Stimulated activated CD8-positive, alpha-beta memory T cell treated with anti-CD3 and anti-CD28 coated beads, Interleukin-4, amount 100 ng/mL, for 24 hours (primary cell): ENCODE data around the gene ZNF320.
"Not testable (repeated sequence)": the region's sequence is repeated elsewhere in the genome, so short reads cannot be mapped to it uniquely, and the experiment has no call there.

Experiments
- DNase-seq: peaks from one replicate; pipeline ENCODE4 v3.0.0-alpha.2; 2020; ENCODE audit warnings: low read depth

The ZNF320 gene

DNA sequence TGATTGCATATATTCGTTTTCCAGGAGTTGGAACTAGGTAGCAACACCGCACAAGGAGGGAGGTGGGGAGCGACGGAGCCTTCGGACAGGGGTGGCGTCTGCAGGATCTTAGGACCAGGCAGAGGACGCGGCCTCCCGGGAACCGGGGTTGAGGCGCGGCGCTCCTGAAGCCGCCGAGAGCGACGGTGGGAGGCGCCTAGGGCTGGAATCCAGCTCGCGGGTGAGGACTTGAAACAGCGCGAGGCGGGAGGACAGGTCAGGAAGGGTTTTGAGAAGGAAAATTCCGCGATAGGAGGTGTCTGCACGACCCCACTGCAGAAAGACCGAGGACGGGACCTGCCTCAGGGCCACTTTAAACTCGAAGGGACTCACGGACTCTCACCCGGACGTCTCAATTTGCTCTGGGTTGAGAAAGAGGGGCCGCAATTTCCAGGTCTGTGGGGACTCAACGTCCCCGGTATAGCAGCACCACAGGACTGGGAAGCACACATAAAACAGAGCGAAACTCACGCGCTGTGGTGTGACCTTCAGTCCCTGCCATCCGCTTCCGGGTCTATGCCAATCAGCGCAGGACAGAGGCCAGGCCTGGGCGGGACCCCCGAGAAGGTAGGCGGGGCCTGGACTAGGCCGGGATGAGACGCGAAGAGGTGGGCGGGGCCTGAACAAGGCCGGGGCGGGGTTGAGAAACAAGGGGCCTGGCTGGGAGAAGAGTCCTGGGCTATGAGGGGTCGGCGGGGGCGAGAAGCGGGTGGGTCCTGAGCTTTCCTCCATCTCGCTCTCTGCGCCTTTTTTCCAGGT lies at the start of gene ZNF320:
Gene ZNF320 (minus strand): TSS at position 498 of the 798 bp plus-strand sequence. CDS start 7,380 bp downstream, outside the sequence.
- peak; percentile 89 for DNase-seq

- no peak for DNase-seq
These were observed 49.2 kb upstream of the ZNF320 start for GRCh38 chr19:52946322-52947310.

DNA sequence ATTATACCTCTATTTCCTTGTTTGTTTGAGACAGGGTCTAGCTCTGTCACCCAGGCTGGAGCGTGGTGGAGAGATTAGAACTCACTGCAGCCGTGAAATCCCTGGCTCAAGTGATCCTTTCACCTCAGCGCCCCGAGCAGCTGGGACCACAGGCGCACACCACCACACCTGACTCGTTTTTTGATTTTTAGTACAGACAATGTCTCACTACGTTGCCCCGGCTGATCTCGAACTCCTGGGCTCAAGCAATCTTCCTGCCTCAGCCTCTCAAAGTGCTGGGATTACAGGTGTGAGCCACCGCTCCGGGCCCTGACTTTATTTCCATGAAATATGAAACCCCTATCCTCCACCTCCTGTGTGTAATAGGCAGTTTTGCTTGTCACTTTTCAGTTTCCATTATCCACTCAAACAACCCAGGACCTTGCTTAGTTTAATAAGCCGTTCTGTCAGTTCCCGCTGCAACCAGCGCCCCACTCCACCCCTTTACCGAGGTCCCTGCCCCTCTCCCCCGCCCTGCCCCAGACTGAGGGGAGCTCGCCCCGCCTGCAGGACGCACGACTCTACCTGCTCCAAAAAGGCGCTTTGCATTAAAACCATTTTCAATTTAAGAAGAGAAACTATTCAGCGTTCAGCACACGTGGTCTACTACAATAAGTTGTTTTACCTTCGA lies 48.4 kb upstream of the ZNF320 start:
- DNase-seq: no peak

- not testable (repeated sequence) for DNase-seq
These were observed 47.5 kb upstream of the ZNF320 start for GRCh38 chr19:52944703-52945493.

DNA sequence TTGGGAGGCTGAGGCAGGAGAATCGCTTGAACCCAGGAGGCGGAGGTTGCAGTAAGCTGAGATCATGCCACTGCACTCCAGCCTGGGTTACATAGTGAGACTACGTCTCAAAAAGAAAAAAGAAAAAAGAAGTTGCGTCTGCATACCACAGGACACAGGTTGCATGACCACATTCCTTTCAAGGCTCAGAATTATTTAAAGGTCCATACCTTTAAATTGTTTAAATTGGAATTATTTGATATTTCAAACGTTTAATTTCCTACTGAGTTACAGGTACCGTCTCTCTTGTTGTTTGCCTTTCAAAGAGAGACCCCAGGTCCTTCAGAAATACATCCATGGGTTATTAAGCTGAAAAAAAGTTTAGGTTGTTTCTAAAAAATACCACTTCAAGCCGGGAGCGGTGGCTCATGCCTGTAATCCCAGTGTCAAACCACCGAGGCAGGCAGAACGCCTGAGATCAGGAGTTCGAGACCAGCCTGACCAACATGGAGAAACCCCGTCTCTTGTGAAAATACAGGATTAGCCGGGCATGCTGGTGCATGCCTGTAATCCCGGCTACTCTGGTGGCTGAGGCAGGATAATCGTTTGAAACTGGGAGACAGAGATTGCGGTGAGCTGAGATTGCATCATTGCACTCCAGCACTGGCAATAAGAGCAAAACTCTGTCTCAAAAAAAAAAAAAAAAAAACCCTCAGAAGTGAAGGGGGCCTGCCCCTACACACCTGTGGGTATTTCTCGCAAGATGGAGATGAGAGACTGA lies 46.6 kb upstream of the ZNF320 start:
- no peak for DNase-seq

DNA sequence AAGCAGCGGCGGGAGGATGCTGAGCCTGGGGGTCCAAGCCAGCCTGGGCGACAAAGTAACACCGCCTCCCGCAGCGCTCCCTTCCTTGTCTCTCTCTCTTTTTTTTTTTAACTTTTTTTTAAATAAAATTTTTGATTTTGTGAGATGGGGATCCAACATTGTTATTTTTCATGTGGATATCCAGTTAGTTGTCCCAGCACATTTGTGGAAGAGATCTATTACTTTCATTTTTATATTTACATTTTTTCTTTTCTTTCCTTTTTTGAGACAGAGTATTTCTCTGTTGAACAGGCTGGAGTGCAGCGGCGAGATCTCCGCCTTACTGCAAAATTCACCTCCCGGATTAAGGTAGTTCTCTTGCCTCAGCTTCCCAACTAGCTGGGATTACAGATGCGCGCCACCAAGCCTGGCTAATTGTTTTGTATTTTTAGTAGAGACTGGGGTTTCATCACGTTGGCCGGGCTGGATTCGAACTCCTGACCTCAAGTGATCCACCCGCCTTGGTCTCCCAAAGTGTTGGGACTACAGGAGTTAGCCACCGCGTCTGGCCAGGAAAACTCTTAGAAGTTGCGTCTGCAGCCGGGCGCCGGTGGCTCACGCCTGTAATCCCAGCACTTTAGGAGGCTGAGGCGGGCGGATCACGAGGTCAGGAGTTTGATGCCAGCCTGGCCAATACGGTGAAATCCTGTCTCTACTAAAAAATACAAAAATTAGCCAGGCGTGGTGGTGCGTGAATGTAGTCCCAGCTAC lies 45.9 kb upstream of the ZNF320 start:
- DNase-seq: no peak

- peak; percentile 92 for DNase-seq
These were observed 45.1 kb upstream of the ZNF320 start for GRCh38 chr19:52942386-52943133.

DNA sequence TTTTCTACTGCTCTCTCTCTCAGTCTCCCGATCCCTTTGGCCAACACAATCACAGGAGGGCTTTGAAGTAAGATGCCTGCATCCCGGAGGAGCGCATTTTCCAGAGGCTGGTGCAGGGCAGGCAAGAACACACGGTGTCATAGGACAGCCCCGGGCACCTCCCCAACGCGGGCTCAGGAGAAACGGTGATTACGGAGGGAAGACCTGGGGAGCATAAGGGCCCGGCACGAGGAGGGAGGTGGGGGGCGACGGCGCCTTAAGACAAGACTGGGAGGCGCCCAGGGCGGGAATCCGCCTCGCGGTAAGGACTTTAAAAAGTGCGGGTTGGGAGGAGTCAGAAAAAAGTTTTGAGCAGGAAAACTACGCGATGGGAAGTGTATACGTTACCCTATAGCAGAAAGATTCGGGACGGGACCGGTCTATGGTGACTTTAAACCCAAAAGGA lies 44.5 kb upstream of the ZNF320 start:
- DNase-seq: no peak

DNA sequence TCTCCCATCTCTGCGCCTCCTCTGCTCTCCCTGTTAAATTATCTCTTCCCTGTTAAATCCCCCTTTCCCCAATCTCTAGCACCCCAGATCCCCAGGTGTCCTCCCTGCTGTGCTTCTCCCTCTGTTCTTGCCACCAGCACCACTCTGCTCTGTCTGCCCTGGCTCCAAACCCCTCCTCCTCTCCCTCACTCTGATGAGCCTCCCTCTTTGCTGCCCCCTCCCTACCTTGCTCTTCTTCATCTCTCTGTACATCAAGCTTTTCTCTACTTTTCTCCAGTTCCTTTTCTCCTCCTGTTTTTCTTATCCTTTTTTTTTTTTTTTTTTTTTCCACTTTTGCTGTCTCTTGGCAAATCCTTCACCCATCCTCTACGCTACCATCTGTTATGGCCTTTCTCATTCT lies 44.1 kb upstream of the ZNF320 start:
- DNase-seq: not testable (repeated sequence)

- DNase-seq: not testable (repeated sequence)
These were observed 43.5 kb upstream of the ZNF320 start for GRCh38 chr19:52940905-52941304.

GRCh38 chr19:52938761-52939160 lies 41.3 kb upstream of the ZNF320 start:
- no peak for DNase-seq

DNA sequence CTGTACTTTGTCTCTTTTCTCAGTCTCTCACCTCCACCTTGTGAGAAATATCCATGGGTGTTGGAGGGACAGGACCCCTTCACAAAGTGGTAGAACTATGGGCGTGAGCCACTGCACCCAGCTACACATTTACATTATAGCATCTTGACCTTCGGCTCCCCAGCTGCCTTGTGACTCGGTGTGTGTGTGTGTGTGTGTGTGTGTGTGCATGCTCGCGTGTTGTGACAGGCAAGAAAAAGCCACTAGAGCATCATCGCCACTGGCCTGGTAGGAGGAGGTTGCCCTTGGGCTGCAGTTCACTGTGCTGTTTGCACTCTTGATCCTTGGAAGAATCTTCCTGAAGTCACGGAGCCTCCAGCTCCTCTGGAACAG lies 39.5 kb upstream of the ZNF320 start:
- no peak for DNase-seq

- no peak for DNase-seq
These were observed 38.9 kb upstream of the ZNF320 start for GRCh38 chr19:52936151-52936953.

GRCh38 chr19:52935434-52935833 lies 38.0 kb upstream of the ZNF320 start:
- DNase-seq: no peak

DNA sequence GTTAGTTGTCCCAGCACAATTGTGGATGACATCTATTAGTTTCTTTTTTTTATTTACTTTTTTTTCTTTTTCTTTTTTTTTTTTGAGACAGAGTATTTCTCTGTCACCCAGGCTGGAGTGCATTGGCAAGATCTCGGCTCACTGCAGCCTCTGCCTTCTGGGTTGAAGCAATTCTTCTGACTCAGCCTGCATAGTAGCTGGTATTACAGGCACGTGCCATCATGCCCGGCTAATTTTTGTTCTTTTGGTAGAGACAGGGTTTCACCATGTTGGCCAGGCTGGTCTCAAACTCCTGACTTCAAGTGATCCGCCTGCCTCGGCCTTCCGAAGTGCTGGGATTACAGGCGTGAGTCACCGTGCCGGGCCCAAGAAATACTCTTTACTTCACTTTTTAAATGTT lies 27.2 kb upstream of the ZNF320 start:
- DNase-seq: not testable (repeated sequence)

DNA sequence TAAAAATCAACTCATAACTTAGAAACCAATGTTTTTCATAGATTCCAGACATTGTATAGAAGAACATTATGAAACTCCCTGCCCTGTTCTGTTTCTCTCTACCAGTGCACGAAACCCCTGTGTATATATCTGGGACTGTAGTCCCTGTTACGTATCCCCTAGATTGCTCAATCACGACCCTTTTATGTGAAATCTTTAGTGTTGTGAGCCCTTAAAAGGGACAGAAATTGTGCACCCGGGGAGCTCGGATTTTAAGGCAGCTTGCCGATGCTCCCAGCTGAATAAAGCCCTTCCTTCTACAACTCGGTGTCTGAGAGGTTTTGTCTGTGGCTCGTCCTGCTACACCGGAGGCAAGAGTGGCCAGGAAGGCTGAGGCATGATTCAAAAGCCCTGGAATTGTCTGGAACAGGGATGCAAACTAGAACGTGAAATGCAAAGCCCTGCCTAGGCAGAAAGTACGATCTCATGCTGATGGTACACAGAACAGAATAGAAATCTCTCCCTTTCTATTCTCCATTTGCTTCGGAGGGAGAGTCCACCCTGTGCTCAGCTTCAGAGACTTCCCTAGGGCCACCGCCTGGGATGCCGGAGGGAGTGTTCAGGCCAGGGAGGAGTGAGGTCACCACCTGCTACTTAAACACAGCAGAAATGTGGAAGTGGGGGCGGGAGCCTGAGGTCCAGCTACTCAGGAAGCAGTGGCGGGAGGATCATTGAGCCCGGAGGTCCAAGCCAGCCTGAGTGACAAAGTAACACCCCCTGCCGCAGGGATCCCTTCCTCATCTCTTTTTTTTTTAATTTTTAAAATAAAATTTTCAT lies 26.6 kb upstream of the ZNF320 start:
- no peak for DNase-seq
